HG03457 (cell line): Measurements from ENCODE around the gene TFEB.

Source experiments
- ATAC-seq: cut with Tn5 transposase; IDR thresholded peaks from one replicate; pipeline ENCODE4 v1.9.1; 2021; ENCODE audit warnings: moderate number of reproducible peaks; ENCODE audit not compliant: unreplicated experiment

Gene TFEB

DNA sequence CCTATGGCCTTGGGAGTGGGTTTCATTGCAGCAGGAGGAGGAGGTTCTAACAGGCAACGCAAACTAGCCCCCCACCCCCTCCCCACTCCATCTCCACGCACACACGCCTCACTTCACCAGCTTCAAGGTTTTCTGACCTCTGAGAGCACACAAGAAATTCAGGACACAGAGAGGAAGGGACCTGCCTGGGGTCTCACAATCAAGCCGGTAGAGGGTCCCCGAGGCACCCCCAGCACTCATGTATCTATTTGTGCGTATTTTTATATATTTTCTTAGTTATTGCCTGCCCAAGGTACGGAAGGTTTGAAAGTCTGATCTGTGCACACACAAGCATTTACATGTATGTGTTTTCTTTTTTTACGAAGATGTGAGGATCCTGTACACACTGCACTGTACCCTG, 80.2 kb downstream of the TFEB start:
- no peak for ATAC-seq

DNA sequence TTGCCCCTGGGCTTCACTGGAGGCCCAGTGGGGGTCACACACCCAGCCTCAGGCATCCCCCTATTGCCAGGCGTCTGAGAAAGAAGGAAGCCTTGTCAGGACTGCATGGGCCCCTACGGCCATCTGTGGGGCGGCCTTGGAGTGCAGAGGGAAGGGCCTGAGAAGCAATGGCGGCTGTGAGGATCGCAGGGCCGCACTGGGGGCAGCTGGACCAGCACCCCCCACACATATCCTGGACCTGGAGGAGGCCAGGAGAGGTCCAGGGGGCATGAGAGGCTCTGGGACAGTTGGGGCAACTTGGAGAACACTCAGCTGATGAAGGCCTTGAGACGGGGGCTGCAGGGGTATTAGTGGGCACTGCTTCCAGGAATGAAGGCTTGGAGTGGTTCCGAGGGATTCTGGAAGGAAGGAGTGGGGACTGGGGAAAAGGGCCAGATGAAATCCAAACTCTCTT, 80.7 kb downstream of the TFEB start:
- no peak for ATAC-seq

- ATAC-seq, result no peak
These were observed 81.2 kb downstream of the TFEB start for GRCh38 chr6:41654151-41654697.

- ATAC-seq, result no peak
These were observed 81.7 kb downstream of the TFEB start for GRCh38 chr6:41653691-41654090.

DNA sequence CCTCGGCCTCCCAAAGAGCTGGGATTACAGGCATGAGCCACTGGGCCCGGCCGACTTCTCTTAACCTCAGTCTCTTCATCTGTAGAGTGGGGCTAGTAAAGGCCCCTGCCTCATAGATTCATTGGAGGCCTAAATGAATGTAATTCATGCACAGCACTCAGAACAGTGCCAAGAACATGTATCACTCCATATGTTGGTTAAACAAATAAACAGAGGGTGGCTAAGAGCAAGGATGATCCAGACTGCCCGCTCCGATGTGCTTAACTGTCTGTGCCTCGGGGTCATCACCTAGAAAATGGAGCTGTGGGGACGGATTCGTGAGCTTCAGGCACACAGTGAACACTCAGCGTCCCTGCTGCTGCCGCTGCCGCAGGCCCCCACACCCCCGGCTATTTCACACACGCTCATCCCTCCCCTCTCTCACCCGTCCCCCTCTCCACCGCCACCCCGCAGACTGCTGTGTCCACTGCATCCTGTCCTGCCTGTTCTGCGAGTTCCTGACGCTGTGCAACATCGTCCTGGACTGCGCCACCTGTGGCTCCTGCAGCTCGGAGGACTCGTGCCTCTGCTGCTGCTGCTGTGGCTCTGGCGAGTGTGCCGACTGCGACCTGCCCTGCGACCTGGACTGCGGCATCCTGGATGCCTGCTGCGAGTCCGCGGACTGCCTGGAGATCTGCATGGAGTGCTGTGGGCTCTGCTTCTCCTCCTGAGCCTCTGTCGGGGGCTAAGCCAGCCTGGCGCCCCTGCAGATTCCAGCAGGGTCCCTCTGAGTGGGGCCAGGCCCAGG, 82.3 kb downstream of the TFEB start:
- ATAC-seq, result no peak

- ATAC-seq, result no peak
These were observed 83.3 kb downstream of the TFEB start for GRCh38 chr6:41651962-41652657.

- ATAC-seq, result no peak
These were observed 84.0 kb downstream of the TFEB start for GRCh38 chr6:41651246-41651961.

DNA sequence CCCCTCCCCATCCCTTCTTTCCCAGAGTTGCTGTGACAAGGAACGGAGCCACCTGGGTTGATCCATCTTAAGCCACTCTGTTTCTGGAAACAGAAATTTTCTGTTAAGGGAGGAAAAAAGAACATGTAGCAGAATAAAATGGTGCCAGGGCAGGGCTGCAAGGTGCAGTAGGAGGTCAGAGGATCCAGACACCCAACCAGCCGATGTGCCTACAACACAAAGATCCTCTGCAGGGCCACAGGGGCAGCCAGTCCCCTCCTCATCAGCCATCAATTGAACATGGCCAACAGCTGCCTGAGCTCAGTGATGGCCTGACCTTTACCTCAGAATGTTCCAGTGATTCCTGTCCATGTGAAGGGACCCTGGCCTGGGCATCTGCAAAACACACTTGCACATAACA, 85.3 kb downstream of the TFEB start:
- no peak for ATAC-seq

- no peak for ATAC-seq
These were observed 85.8 kb downstream of the TFEB start for GRCh38 chr6:41649596-41649995.

DNA sequence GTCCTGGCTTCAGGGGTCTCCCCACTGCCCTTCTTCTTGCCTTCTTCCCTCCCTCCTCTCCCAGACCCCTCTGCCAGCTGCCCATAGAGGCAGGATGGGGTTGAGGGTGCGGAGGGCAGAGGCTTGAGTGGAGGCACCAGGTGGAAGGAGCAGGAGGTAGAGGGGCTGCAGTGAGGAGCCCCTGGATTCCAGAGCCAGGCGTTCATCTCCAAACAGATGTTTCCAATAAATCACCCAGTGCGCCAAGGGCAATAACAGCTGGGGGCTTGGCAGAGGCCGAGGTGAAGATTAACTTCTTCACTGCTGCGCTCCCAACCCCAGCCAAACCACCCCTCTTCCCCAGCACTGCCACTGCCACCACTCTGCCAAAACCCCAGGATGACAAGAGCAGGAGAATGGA, 86.5 kb downstream of the TFEB start:
- ATAC-seq, result no peak

DNA sequence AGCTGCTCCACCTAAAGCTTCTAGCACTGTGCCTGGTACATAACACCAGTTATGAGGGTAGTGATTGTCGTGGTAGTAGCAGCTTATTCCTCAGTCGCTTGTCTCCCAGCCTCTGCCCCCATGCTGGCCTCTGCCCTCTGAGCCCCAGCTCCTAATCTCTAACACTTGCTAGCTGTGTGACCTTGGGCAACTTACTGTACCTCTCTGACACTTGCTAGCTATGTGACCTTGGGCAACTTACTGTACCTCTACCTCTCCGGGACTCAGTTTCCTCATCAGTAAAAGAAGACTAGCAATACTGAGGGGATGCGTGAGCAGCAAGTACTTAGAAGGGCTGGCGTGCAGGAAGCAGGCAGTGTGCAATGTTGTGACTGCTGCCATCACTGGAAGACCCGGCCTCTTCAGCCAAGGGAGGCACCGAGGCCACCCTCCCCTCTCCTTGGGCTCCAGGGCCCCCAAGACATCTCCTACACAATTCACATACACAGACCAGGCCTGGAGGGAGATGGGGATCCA, 87.3 kb downstream of the TFEB start:
- no peak for ATAC-seq

- ATAC-seq, result no peak
These were observed 88.3 kb downstream of the TFEB start for GRCh38 chr6:41647061-41647511.

GRCh38 chr6:41646026-41646795, 89.2 kb downstream of the TFEB start:
- ATAC-seq, result no peak

DNA sequence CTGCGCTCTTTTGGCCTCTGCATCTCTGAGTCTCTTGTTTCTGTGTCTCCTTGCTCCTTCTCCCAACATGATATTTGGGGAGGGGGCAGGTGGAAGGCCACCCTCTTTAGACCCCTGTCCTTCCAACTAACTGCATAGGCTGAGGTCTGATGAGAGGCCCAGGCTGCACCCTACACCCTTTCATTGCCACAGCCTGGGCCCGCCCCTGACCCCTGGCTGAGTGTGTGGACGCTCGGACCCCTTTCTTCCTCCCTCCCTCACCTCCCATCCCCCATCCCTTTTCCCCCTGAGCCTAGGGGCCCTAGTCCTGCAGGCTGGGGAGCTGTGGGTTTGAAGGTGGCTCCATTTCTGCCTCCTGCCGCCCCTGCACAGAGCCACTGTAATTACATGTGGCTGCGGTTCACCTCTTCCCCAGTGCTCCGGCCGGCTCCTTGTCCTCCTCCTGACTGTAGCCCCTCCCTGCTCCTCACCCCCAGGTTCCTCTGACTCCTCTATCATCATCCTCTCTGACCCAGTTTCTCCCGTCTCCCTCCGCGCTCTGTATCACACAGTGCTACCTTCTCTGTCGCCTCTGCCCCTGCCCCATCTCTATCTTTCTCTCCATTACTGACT, 90.3 kb downstream of the TFEB start:
- no peak for ATAC-seq

GRCh38 chr6:41644297-41644879, 91.0 kb downstream of the TFEB start:
- no peak for ATAC-seq

GRCh38 chr6:41643899-41644269, 91.5 kb downstream of the TFEB start:
- no peak for ATAC-seq

- no peak for ATAC-seq
These were observed 92.2 kb downstream of the TFEB start for GRCh38 chr6:41642960-41643898.

DNA sequence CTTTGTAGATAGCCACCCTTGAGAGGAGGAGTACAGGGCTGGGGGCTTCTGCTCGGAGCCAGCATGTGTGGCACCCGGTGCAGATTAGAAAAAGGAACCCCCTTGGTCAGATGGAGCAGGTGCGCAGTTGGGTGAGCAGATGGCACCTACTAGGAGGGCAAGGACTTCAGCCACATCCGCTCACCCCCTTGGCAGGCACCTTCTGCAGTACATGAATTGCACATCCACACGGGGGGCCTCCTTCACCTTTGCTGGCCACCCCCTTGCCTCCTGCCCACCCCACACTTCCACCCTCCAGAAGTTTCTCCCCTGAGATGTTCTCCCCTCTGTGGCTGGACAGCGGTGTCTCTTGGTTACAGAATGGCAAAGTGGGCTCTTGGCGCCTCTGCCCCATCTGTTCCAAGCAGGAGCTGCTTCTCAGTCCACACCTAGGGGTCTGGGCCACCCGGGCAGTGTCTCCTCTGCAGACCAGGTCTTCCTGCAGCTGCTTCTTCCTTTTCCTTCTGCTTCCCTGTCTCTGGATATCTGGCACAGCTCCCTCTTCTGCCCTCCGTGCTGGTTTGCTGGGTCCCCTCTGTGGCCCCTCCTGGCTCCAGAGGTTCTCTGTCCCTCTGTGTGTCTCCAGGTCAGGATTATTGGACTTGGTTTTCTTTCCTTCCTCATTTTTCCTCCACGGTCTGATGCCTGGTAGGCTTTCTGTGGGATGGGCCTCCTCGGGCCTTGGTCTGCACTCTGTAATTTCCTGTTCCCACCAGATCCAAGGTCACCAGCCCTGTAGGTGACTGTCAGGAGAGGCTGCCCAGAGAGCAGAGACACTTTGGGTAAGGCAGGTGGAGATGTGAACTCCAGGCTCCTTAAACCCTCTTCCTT, 93.1 kb downstream of the TFEB start:
- ATAC-seq, result no peak
